ENCODE results near the gene DGKB.

The DGKB gene

DNA sequence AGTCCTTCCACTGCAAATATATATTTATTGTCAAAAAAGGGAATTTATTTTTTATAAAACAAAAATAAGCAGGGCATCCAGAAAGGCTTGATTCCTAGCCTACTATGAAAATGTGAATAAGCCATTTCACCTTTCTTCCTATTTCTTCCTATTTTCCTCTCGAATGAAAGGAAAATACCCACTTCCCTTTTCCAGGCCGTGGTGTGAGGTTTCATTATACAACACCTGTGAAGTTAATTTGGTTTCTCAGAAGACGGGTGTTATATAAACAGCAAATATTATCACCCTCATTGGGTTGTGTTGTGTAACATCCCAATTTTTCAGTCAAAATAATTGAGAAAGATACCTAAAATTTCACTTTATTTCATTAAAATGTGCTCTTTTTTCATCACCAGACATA, 214.3 kb downstream of the DGKB start:
- DNase-seq (ENCODE audit: low read depth): no peak

DNA sequence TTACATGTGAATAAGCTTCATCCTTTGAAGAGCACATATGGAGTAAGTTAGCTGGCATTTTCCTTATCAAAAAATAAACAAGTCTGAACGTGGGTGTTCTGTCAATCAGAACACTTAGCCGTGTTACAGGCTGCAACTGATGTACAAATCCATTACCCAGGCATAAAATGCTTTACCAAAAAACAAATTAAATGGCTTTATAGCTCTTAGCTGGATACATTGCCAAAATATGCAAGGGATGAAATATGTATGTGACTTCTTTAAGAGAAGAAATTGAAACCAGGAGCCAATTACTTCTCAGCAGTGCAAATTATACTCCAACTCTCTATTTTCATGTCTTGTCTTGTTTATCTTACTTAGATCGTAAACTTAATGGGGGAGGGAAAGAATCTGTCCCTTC, 214.8 kb downstream of the DGKB start:
- no peak for DNase-seq (ENCODE audit: low read depth)

GRCh38 chr7:14687241-14687640, 215.3 kb downstream of the DGKB start:
- no peak for DNase-seq (ENCODE audit: low read depth)

DNA sequence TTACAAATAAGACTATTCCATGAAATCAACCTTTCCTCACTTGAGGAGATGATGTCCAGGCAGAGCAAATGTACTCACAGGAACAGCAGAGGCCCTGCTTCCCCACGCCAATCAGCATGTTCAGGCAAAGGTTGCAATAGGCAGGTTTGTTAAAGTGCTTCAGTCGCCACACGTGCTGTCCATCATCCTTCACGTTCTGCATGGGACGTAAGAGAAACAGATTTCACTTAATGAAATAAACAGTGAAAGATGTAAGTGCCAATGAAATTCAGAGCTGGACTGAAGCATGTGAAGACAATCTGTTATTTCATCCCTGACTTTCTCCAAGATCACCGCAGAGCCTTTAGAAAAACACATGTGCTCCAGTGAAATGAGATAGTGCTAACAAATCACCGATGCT, 217.4 kb downstream of the DGKB start:
- no peak for DNase-seq (ENCODE audit: low read depth)

DNA sequence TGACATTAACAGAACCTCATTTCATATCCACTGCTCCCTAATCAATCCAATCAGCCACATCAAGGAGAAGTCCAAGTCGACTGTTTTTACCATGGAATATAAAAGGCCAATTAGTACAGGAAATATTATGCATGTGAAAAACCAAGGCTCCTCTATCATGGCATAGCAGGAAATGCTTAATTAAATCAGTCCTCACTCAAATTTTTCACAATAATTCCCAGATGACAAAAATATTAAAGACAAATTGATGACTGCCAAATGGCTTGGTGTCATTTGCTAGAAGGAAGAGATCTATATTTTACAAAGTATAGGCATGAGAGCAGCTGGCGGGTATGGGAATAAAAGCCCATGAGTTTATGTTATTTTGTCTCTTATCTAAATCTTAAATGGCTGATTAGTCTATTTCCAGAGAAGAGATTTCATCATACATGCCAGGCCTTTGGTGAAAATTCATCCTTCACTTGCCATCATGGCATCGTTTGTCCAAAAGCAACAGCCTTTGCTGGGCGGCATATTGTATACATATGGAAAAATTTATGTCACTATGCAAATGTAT, 219.6 kb downstream of the DGKB start:
- no peak for DNase-seq (ENCODE audit: low read depth)

- no peak for DNase-seq (ENCODE audit: low read depth)
These were observed 225.7 kb downstream of the DGKB start for GRCh38 chr7:14676896-14677295.

DNA sequence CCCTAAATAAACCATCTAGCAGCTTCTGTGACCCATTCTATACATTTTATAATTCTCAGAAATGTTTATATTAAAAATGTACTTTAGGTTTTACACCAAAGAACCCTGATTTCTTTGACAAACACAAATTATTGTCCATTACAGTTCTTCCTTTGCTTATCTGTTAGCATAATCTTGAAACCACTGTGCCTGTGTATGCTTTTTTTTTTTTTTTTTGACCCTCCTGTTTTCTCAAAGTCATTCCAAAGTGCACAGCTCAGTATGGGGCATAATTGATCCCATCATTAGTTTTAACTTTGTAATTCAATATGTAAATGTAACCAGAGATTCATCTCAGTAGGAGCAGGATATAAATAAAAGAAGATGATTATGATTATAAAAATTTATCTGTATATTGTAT, 229.3 kb downstream of the DGKB start:
- no peak for DNase-seq (ENCODE audit: low read depth)

DNA sequence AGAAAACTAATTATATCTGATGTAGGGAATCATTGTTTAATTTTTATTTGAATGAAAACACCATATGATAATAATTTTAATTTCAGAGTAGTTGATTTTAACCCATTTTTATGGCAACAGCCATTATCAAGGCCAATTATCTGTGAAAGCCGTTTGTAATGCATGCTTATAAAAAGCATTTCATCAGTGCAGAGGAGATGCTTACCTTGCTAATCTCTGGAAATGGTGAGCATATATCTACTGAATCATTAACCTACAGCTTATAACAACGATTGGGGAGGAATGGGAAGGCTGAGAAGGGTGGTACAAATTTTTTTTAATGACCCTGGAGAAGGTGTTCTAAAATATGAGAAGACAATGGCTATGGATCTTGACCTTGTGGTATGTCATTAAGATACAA, 235.6 kb downstream of the DGKB start:
- DNase-seq (ENCODE audit: low read depth): no peak

GRCh38 chr7:14666304-14666703, 236.2 kb downstream of the DGKB start:
- DNase-seq (ENCODE audit: low read depth): no peak

- no peak for DNase-seq (ENCODE audit: low read depth)
These were observed 262.8 kb downstream of the DGKB start for GRCh38 chr7:14639801-14640200.

GRCh38 chr7:14639329-14639728, 263.2 kb downstream of the DGKB start:
- no peak for DNase-seq (ENCODE audit: low read depth)

- DNase-seq (ENCODE audit: low read depth): no peak
These were observed 264.6 kb downstream of the DGKB start for GRCh38 chr7:14637968-14638367.

DNA sequence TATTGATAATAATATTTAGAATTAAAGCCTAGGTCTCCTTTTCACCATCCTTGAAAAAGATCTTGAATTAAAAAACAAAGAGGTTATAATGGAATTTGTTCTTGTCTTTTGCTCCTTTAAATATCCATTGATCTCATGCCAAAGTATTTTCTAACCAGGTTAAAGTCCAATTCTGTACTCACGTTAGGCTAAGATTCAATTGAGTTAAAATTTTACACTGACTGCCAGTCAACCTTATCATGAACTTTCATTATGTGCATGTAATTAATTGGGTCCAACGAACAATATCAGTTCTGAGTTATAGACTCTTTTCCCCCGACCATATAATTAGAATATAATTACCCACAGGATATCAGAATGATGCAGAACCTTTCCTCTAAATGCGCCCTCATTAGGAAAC, 266.6 kb downstream of the DGKB start:
- no peak for DNase-seq (ENCODE audit: low read depth)

- DNase-seq (ENCODE audit: low read depth): no peak
These were observed 272.5 kb downstream of the DGKB start for GRCh38 chr7:14630048-14630447.

- DNase-seq (ENCODE audit: low read depth): no peak
These were observed 274.0 kb downstream of the DGKB start for GRCh38 chr7:14628516-14628915.

DNA sequence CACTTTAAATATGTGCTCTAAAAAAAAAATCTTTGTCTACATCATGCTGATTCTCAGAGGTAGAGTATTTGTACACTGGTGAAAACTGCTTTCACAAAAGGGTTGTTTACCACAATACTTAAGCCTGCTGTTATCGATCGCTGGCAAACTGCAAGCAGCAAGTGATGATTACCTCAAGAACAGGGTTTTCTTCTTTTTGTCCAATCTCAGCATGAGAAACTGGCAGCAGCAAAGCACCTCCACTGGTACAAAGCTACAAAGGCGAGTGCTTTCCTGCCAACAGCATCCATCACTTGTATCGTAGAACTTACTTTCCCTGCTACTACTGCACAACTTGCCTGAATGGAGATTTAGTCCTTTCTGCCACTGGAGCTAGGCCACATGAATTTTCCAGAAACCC, 276.5 kb downstream of the DGKB start:
- DNase-seq (ENCODE audit: low read depth): no peak

GRCh38 chr7:14622559-14622958, 280.0 kb downstream of the DGKB start:
- no peak for DNase-seq (ENCODE audit: low read depth)

DNA sequence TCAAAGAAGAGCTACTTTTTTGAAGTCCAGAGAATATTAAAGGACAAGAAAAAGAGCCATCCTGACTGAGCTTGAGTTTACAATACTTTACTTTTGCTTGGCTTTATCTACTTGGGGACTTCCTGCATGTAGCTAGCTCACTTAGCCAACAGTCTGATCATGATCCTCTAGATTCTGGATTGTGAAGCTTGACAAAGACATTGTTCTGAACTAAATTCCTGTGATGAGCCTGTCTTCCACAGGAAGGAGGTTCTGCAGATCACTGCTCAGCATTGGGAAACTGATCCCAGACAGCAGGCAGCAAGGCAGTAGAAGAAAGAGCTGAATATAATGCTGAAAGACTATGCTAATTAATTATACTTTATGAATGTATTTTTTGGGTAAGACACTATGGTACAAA, 296.4 kb downstream of the DGKB start:
- no peak for DNase-seq (ENCODE audit: low read depth)

DNA sequence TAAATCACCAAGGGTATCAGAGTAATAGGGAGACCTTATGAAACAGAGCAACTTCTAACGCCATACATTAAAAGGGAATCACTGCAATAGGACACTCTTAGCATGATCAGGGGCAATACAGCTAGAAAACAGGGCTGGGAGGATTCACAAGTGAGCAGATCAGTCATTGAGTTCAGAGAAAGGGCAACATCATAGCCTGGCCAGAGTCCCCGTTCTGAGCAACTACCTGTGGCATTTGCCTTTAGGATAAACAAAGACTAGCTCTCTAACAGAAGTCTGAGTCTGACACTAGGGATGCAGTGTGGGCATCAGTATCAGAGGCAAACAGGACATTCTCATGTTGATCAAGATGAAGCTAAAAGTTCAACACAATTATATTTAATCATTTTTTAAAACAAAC, 297.9 kb downstream of the DGKB start:
- DNase-seq (ENCODE audit: low read depth): no peak

DNA sequence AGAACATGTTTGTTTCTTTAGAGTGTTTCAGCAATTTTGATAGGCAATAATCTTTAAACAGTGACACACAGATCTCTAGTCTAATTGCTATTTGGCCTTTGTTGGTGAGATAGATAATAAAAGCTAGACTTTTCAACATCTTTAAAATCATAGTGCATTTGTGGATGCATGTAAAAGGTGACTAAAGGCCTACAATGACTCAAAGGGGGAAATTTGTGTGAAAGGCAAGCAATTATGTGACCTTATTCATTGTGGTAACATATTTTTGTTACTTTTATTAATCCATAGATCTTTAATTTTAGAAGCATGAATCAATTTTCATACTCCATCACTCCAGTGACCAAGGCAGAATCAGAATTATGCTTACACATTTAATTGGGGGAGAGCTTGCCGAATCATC, 299.7 kb downstream of the DGKB start:
- DNase-seq (ENCODE audit: low read depth): no peak

- DNase-seq (ENCODE audit: low read depth): no peak
These were observed 301.7 kb downstream of the DGKB start for GRCh38 chr7:14600766-14601367.

DNA sequence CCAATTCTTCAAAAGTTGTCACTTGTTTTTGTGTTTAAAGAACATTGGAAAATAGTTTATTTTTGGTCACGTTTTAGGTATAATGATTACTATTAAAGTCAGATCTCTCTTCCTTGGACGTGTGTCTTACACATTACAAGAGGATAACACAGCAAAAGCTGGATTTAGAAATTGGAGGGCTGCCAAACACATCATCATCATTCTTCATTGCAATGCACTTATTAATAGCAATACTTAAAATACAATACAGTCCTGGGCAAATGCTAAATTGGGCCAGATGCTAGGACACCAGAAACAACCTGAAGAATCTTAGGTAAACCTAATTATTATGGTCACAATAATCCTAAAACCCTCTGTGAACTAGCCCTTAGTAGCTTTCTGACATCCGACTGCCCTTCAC, 303.6 kb downstream of the DGKB start:
- DNase-seq (ENCODE audit: low read depth): no peak

DNA sequence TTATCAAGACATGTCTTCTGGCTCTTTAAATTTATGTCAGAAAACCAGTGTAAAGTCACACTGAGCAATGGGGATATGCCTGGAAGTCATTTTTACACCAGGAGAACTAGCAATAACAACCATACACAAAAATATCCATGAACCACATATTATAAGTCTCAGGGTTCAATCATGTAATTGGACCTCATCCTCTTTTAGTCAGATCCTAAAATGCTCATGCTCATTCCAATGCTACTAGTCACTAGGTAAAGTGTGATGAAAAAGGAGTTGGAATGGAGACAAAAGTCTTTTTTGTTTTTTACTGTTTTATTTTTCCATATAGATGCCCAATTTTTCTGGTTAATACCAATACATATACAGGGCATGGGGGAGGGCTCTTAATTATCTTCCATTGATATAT, 306.1 kb downstream of the DGKB start:
- no peak for DNase-seq (ENCODE audit: low read depth)

DNA sequence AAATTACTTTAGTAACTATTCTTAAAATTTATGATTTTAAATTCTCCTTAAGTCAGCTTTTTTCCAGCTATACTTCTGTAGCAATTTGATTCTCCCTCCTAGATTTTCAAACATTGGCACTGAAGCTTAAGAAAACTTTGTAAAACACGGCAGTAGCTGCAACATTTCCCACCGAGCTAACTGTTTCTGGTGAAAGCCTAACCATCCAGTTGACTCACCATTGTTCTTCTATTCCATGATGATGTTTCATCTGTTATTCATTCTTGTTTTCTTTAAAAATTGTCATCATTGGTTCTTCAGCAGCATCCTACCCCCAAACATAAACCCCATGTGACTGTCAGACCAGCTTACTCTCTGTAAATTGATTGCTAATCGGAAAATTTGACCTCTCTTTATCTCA, 312.3 kb downstream of the DGKB start:
- no peak for DNase-seq (ENCODE audit: low read depth)

- DNase-seq (ENCODE audit: low read depth): no peak
These were observed 317.3 kb downstream of the DGKB start for GRCh38 chr7:14585232-14585631.
